AG10803 (cell line): ENCODE measurements around the gene NPTX2.

Experiments used
- DNase-seq: peaks from one replicate; pipeline ENCODE4 v3.0.0; 2010; ENCODE audit warnings: low read depth
- H3K4me3 ChIP-seq: 2 replicates; pipeline ENCODE4 v1.5.1; 2011; ENCODE audit warnings: mild to moderate bottlenecking, low read length, control low read depth
- TF ChIP-seq, protein P1 (sequence below): conservative IDR thresholded peaks from 2 replicates; pipeline ENCODE4 v1.5.1; 2011; ENCODE audit warnings: mild to moderate bottlenecking, low read length, control low read depth, inconsistent platforms

NPTX2 gene

GRCh38 chr7:98626460-98627412, 9.7 kb downstream of the NPTX2 start:
- TF ChIP-seq, protein P1, sequence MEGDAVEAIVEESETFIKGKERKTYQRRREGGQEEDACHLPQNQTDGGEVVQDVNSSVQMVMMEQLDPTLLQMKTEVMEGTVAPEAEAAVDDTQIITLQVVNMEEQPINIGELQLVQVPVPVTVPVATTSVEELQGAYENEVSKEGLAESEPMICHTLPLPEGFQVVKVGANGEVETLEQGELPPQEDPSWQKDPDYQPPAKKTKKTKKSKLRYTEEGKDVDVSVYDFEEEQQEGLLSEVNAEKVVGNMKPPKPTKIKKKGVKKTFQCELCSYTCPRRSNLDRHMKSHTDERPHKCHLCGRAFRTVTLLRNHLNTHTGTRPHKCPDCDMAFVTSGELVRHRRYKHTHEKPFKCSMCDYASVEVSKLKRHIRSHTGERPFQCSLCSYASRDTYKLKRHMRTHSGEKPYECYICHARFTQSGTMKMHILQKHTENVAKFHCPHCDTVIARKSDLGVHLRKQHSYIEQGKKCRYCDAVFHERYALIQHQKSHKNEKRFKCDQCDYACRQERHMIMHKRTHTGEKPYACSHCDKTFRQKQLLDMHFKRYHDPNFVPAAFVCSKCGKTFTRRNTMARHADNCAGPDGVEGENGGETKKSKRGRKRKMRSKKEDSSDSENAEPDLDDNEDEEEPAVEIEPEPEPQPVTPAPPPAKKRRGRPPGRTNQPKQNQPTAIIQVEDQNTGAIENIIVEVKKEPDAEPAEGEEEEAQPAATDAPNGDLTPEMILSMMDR: no peak
- no peak for DNase-seq
- H3K4me3 ChIP-seq: no peak overlapping the region

GRCh38 chr7:98627413-98627790, 10.3 kb downstream of the NPTX2 start:
- TF ChIP-seq, protein P1: no peak
- DNase-seq: no peak

DNA sequence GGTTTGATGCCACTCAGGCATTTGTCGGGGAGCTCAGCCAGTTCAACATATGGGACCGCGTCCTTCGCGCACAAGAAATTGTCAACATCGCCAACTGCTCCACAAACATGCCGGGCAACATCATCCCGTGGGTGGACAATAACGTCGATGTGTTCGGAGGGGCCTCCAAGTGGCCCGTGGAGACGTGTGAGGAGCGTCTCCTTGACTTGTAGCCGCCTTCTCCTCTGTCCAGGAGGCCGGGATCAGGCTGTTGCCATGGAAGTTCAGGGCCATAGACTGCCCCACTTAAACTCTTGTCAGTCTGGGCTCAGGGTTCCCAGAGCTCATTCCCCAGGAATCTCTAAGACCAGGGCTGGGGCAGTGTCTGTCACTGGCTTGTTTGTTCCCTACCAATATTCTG, 11.3 kb downstream of the NPTX2 start:
- TF ChIP-seq, protein P1: no peak
- no peak overlapping the region for H3K4me3 ChIP-seq
- no peak for DNase-seq

More at GRCh38 chr7:98627413-98627790, 10.3 kb downstream of the NPTX2 start:
- no peak overlapping the region for H3K4me3 ChIP-seq

- no peak for DNase-seq
- TF ChIP-seq, protein P1: no peak
- H3K4me3 ChIP-seq: no peak overlapping the region
Measured at GRCh38 chr7:98629001-98629431, 11.9 kb downstream of the NPTX2 start.

DNA sequence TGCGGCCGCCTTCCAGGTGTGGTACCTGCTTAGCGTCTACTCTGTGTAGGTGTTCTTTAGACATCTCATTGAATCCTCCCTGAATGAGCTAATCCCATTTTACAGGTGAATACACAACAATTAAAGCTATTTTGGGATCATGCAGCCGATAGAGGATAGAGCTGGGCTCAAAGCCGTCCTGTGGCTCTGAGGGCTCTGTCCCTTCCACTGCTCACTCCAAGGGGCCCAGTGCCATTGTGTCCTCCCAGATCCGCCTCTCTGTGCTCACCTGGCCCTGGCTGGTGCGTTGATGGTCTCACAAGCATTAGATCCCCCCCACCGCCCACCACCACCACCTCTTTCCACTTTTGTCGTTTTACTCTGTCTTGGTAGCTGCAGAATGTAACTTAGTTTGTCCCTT, 13.1 kb downstream of the NPTX2 start:
- H3K4me3 ChIP-seq: no peak overlapping the region
- no peak for DNase-seq
- TF ChIP-seq, protein P1: no peak

DNA sequence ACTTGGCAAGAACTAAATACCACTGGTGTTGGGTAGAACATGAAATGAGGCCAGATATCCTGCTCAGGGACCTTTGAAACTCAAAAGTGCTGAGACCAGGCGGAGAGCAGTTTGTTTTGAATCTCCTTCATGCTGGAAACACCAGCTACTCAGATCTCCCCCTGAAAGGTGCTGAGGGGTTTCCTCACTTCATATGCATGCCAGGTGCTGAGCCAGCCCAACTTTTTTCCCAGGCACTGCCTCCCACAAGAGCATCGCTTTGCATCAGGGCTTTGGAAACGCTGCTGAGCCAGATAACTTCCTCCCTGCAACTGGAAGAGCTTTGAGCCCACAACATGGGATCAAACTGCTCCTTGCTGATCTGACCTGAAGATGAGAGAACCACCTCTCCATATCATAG, 13.7 kb downstream of the NPTX2 start:
- TF ChIP-seq, protein P1: no peak
- no peak for DNase-seq
- H3K4me3 ChIP-seq: no peak overlapping the region

DNA sequence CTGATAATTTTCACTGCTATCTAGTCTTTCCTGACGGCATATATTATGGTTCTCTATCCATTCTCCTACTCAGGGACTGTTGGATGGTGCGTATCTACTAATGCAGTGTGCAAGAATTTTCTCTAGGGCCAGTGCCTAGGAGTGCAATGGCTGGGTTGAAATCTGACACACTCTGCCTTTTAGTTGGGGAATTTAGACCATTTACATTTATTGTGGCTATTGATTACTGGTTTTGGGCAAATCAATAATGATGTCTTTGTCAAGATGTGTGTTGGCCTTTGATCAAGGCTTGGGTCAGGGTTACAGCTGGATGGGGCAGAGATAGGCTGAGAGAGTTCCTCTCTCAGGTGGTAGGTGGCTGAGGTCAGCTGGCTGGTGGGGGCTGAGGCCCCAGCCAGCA, 21.8 kb downstream of the NPTX2 start:
- DNase-seq: no peak
- H3K4me3 ChIP-seq: no peak overlapping the region
- TF ChIP-seq, protein P1: no peak
